Ectodermal cell (in vitro differentiated cells): ENCODE results near the gene F3.
"Not testable (repeated sequence)": the region's sequence is repeated elsewhere in the genome, so short reads cannot be mapped to it uniquely, and the experiment has no call there.

ENCODE experiments used
- H3K27ac ChIP-seq: 2 replicates; pipeline ENCODE4 v1.7.0; 2013; ENCODE audit warnings: mild to moderate bottlenecking, low read depth, low read length; ENCODE audit not compliant: insufficient read depth, poor library complexity, severe bottlenecking
- H3K27me3 ChIP-seq: 2 replicates; pipeline ENCODE4 v1.7.0; 2013; ENCODE audit warnings: mild to moderate bottlenecking, low read length; ENCODE audit not compliant: insufficient read depth, control insufficient read depth, poor library complexity, severe bottlenecking
- H3K36me3 ChIP-seq: one replicate; pipeline ENCODE4 v1.7.0; 2013; ENCODE audit warnings: low read length; ENCODE audit not compliant: control insufficient read depth, insufficient read depth
- H3K4me1 ChIP-seq: one replicate; pipeline ENCODE4 v1.7.0; 2013; ENCODE audit warnings: low read length; ENCODE audit not compliant: control insufficient read depth, insufficient read depth
- H3K4me3 ChIP-seq: 2 replicates; pipeline ENCODE4 v1.7.0; 2013; ENCODE audit warnings: low read depth, low read length, control low read depth; ENCODE audit not compliant: insufficient read depth
- H3K9me3 ChIP-seq: 2 replicates; pipeline ENCODE4 v1.7.0; 2013; ENCODE audit warnings: mild to moderate bottlenecking, low read length, moderate library complexity; ENCODE audit not compliant: control insufficient read depth
- whole genome bisulfite sequencing, 2 experiments: methylation state at CpG; one replicate each; pipeline ENCODE4 v1.1.7; 2013; ENCODE audit warnings: missing lambda C conversion rate in 2 of 2; 5-methylcytosine and 5-hydroxymethylcytosine counted together

F3 gene

GRCh38 chr1:94570965-94571364 is 29.4 kb upstream of the F3 start:
- not testable (repeated sequence) for H3K27me3 ChIP-seq, H3K9me3 ChIP-seq, H3K4me3 ChIP-seq, H3K4me1 ChIP-seq, H3K27ac ChIP-seq, H3K36me3 ChIP-seq
- 89 to 92% methylated on average over 9 of the region's 9 CpGs for WGBS, 2 experiments

- not testable (repeated sequence) for H3K27me3 ChIP-seq, H3K27ac ChIP-seq, H3K36me3 ChIP-seq, H3K4me1 ChIP-seq, H3K9me3 ChIP-seq, H3K4me3 ChIP-seq
- 96 to 97% methylated on average over 4 of the region's 5 CpGs for WGBS, 2 experiments
These were observed 27.2 kb upstream of the F3 start for GRCh38 chr1:94568806-94569205.

- WGBS, 2 experiments, result 89 to 93% methylated on average over 2 of the region's 2 CpGs
- not testable (repeated sequence) for H3K36me3 ChIP-seq, H3K27me3 ChIP-seq, H3K4me1 ChIP-seq, H3K27ac ChIP-seq, H3K9me3 ChIP-seq, H3K4me3 ChIP-seq
These were observed 26.5 kb upstream of the F3 start for GRCh38 chr1:94567975-94568607.

GRCh38 chr1:94566436-94566835 is 24.9 kb upstream of the F3 start:
- H3K9me3 ChIP-seq, H3K27ac ChIP-seq, H3K4me3 ChIP-seq, H3K27me3 ChIP-seq, H3K4me1 ChIP-seq, H3K36me3 ChIP-seq: not testable (repeated sequence)
- 63 to 73% methylated on average over 5 of the region's 5 CpGs for WGBS, 2 experiments

GRCh38 chr1:94565901-94566300 is 24.3 kb upstream of the F3 start:
- 86 to 90% methylated on average over 2 of the region's 2 CpGs for WGBS, 2 experiments
- no peaks in the 10 kb centered on the region for H3K4me1 ChIP-seq
- no peak overlapping the region for H3K27ac ChIP-seq
- no peaks in the 10 kb centered on the region for H3K9me3 ChIP-seq
- H3K4me3 ChIP-seq, result no peak overlapping the region
- no peaks in the 10 kb centered on the region for H3K36me3 ChIP-seq
- H3K27me3 ChIP-seq, result no peaks in the 10 kb centered on the region

- Histone ChIP-seq H3K4me1 (no peaks in the 10 kb centered on the region), H3K27me3 (no peaks in the 10 kb centered on the region), H3K9me3 (no peaks in the 10 kb centered on the region), H3K4me3 (no peak overlapping the region), H3K36me3 (no peaks in the 10 kb centered on the region), H3K27ac (no peak overlapping the region)
- WGBS, 2 experiments, result 79% methylated on average over 12 of the region's 12 CpGs
These were observed 21.1 kb upstream of the F3 start for GRCh38 chr1:94562519-94563260.

- Histone ChIP-seq H3K4me1 (no peaks in the 10 kb centered on the region), H3K36me3 (no peaks in the 10 kb centered on the region), H3K9me3 (no peaks in the 10 kb centered on the region), H3K4me3 (no peak overlapping the region), H3K27ac (no peak overlapping the region), H3K27me3 (no peaks in the 10 kb centered on the region)
- WGBS, 2 experiments, result no CpG with 5 or more reads among the region's 1 CpG
These were observed 18.8 kb upstream of the F3 start for GRCh38 chr1:94560333-94560732.

- Histone ChIP-seq H3K36me3 (no peaks in the 10 kb centered on the region), H3K4me1 (no peaks in the 10 kb centered on the region), H3K27me3 (no peaks in the 10 kb centered on the region), H3K27ac (no peak overlapping the region), H3K9me3 (no peaks in the 10 kb centered on the region), H3K4me3 (no peak overlapping the region)
- 90 to 97% methylated on average over 1 of the region's 1 CpG for WGBS, 2 experiments
These were observed 18.4 kb upstream of the F3 start for GRCh38 chr1:94559921-94560320.

GRCh38 chr1:94555091-94555490 is 13.5 kb upstream of the F3 start:
- H3K4me3 ChIP-seq, result no peak overlapping the region
- 91 to 94% methylated on average over 5 of the region's 5 CpGs for WGBS, 2 experiments
- H3K27ac ChIP-seq, result no peak overlapping the region
- no peaks in the 10 kb centered on the region for H3K27me3 ChIP-seq
- no peaks in the 10 kb centered on the region for H3K36me3 ChIP-seq
- H3K4me1 ChIP-seq, result peaks cover 26% of the 10 kb centered on the region
- no peaks in the 10 kb centered on the region for H3K9me3 ChIP-seq

GRCh38 chr1:94554580-94554979 is 13.0 kb upstream of the F3 start:
- Histone ChIP-seq H3K4me1 (peaks cover 26% of the 10 kb centered on the region), H3K36me3 (no peaks in the 10 kb centered on the region), H3K27me3 (no peaks in the 10 kb centered on the region), H3K9me3 (no peaks in the 10 kb centered on the region), H3K27ac (no peak overlapping the region), H3K4me3 (no peak overlapping the region)
- 69 to 77% methylated on average over 5 of the region's 5 CpGs for WGBS, 2 experiments
